ENCODE data around the gene STK32C.

- TF ChIP-seq CTCF (IDR thresholded peaks at IDR 0.05), result no peak
- no peak for TF ChIP-seq POLR2A (IDR thresholded peaks at IDR 0.05)
These were observed 6.6 kb upstream of the STK32C start for GRCh38 chr10:132314336-132314735.

Data from body of pancreas (tissue), 4 donors.